Measurements from ENCODE around the gene RHBDD1. TPM values are rescaled to one million over a fixed set of nuclear protein-coding genes. Genes with fewer than 3 reads are reported as not detected.

Gene RHBDD1
- total and polyA plus RNA-seq, 2 donors (not counting 3 experiments of a cell fraction or from before 2014, with no cell fraction given) = 6.8 to 19.4 TPM

GRCh38 chr2:226877491-226877890 lies 41.6 kb downstream of the RHBDD1 start:
- dilution Hi-C loops (cut with MboI; ENCODE audit: extremely low pct_ligation_motif_present, low sequenced_read_pairs) = no loop called here

More at GRCh38 chr2:226877491-226877890, 41.6 kb downstream of the RHBDD1 start:
- ChIA-PET POLR2A (no interaction called here), CTCF (no interaction called here)
- intact Hi-C loops (cut with micrococcal nuclease) = no loop called here
- Histone ChIP-seq H3K4me2 (ENCODE audit: insufficient read depth, low read length) (no peak overlapping the region), H3K79me2 (ENCODE audit: control insufficient read depth, insufficient read depth, low read length) (no peaks in the 10 kb centered on the region), H3K9me3 (replicated peaks; ENCODE audit: control insufficient read depth, insufficient read depth, low read length) (no peaks in the 10 kb centered on the region), H3K27me3 (ENCODE audit: control insufficient read depth in 2 of 2, insufficient read depth in 2 of 2, low read length in 2 of 2) (no peaks in the 10 kb centered on the region), H3K9me1 (replicated peaks; ENCODE audit: control insufficient read depth, extremely low read depth, insufficient read depth, low read length) (no peaks in the 10 kb centered on the region), H3K27ac (ENCODE audit: insufficient read depth, low read depth, low read length) (no peak overlapping the region), H3K4me3 (replicated peaks in 1 of 3; ENCODE audit: insufficient read depth in 1 of 3, low read depth in 1 of 3, low read length in 3 of 3) (no peak overlapping the region), H3K36me3 (ENCODE audit: control insufficient read depth in 2 of 2, extremely low read depth in 1 of 2, insufficient read depth in 2 of 2, low read length in 2 of 2) (no peaks in the 10 kb centered on the region), H3K4me1 (ENCODE audit: control insufficient read depth, extremely low read depth, insufficient read depth, low read length) (no peaks in the 10 kb centered on the region), H4K20me1 (replicated peaks; ENCODE audit: control insufficient read depth, extremely low read depth, insufficient read depth, low read length) (no peaks in the 10 kb centered on the region), H2AFZ (ENCODE audit: low read depth, low read length) (no peak overlapping the region), H3K9ac (replicated peaks; ENCODE audit: extremely low read depth, insufficient read depth, low read length) (no peak overlapping the region)
- no TSS peak for BruUV-seq (replicated peaks)
- DNase-seq (ENCODE audit: low read depth, low spot score) (no peak), FAIRE-seq (no peak)
- no peak for TF ChIP-seq EZH2 (IDR thresholded peaks at IDR 0.05; ENCODE audit: borderline replicate concordance, low read depth, low read length, severe bottlenecking)
- no peak for TF ChIP-seq MYC (IDR thresholded peaks at IDR 0.05; ENCODE audit: low read depth, low read length)
- TF ChIP-seq CTCF (IDR thresholded peaks at IDR 0.05; ENCODE audit: extremely low read depth in 1 of 2, insufficient read depth in 1 of 2, low read depth in 1 of 2, low read length in 2 of 2) = no peak
- no peak for TF ChIP-seq POLR2A (IDR thresholded peaks at IDR 0.05; ENCODE audit: low read depth, low read length)
- TF ChIP-seq POLR2AphosphoS5 (IDR thresholded peaks at IDR 0.05; ENCODE audit: insufficient read depth, low read depth, low read length) = no peak
- TF ChIP-seq JUN (IDR thresholded peaks at IDR 0.05; ENCODE audit: borderline replicate concordance, insufficient read depth, insufficient read length, low read depth) = no peak
- no peak for TF ChIP-seq MAX (IDR thresholded peaks at IDR 0.05; ENCODE audit: insufficient read depth, insufficient read length)
- TF ChIP-seq GATA2 (IDR thresholded peaks at IDR 0.05; ENCODE audit: insufficient read depth, insufficient read length, low read depth, low read length) = no peak
- no peak for TF ChIP-seq FOS (IDR thresholded peaks at IDR 0.05; ENCODE audit: borderline replicate concordance, insufficient read depth, low read length)
